GM12874 (cell line): Measurements from ENCODE around the gene DAGLA.

Experiments
- CTCF ChIP-seq: IDR thresholded peaks from 2 replicates; pipeline ENCODE4 v1.5.1; 2011; ENCODE audit warnings: low read depth, mild to moderate bottlenecking, control low read depth, low read length, moderate library complexity; ENCODE audit not compliant: insufficient read depth

Gene DAGLA

DNA sequence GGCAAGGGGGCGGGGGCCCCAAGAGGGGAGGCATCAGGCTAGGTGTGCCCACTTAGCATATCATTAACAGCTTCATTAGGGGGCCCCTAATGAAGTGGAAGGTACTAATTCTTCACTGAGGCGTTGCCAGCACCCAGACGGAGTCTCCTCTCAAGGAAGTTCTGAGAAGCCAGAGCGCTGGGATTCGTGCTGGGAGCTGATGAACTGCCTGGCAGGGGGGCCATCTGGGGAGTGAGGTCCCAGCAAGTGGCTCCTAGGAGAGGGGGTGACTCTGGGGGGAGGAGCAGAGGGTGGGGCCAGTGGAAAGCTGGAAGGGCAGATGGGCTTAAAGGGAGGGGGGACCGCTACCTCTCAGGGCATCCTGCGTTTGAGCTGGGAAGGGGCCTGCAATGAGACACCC, 29.8 kb downstream of the DAGLA start:
- TF ChIP-seq CTCF, result no peak

GRCh38 chr11:61711037-61711436, 30.8 kb downstream of the DAGLA start:
- TF ChIP-seq CTCF, result no peak

DNA sequence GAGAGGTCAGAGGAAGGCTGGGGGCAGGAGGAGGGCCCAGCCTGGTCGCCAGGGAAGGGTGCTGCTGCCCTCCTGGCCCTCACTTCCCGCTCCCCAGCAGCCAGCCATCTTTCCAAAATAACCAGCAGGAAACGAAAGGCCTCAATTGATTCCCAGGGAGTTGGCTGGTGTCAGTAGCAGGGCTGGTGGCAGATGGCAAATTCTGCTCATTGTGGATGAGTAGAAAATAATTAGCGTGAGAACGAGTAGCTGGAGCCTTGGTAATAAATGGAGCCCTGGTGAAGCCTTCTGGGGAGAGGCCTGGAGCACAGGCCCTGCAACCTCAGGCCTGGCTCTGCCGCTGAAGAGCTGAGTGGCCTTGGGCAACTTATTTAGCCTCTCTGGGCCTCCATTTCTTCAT, 31.3 kb downstream of the DAGLA start:
- no peak for TF ChIP-seq CTCF

DNA sequence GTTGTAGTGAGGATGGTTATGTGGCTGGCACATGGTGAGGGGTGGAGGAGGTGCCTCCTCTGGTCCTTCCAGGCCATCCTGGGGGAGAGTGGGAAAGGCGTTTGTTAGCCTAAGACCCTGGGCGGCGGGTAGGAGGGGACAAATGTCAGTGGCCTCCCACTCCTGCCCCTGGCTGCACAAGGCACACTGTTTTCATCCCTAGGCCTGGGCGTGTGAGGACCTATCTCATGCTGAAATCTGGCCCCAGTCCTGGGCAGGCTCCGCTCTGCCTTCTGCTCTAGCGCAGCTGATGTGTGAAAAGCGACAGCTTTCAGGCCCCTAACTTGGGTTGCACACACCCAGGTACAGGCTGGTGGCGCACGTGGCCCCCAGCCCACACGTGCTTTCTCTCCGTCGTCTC, 32.1 kb downstream of the DAGLA start:
- TF ChIP-seq CTCF, result no peak

- TF ChIP-seq CTCF, result no peak
Measured at GRCh38 chr11:61712846-61713245, 32.7 kb downstream of the DAGLA start.

DNA sequence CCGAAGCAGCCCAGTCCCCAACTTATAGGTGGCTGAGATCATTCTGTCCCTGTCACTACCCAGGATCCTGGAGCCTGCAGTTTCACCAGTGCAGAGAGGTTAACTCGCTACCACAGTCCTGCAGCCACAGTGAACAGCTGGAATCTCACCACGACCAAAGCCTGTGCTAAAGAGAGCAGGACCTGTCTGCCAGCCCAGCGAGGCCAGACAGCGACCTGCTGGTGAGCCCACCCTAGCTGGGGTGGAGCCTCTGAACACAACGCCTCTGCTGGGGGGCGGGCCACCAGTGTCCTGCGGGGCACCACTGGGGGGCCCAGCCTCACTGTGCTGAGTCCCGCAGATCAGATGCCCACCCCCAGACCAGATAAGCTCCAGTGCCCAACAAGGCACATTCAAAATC, 33.3 kb downstream of the DAGLA start:
- no peak for TF ChIP-seq CTCF

DNA sequence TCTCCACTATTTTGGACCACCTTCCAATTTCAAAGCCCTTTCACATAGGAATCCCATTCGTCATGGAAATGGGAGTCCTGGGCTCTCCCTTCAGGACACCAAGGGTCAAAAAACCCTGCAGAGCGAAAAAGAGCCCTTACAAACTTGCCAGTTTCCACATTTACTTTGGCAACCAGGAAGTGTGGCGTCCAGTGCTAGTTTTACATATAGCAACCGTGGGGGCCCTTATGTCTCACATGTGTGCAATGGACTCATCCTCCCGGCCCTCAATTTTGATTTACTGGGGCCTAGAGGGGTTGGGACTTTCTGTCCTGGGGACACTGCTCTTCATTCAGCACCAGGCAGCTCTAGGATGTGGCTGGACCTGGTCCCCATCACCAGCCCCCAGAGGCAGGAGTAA, 33.7 kb downstream of the DAGLA start:
- TF ChIP-seq CTCF, result no peak

DNA sequence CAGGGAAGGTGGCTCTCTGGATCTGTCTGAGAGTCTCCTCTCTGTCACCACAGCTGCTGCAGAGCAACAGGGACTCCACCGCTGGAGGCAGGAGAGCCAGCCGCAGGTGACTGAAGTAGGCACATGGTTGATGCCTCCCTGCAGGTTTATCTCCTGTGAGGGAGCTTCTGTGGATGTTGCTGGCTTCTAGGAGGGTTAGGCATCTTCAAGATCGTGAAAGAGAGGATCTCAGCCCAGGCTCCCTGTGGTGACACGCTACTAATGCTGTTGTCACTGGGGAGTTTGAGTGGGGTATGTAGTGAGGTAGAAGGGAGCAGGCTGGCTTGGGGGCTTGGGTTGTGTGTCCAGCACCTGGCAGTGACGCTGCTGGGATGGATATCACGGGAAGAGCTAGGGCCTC, 34.1 kb downstream of the DAGLA start:
- TF ChIP-seq CTCF, result no peak
